ENCODE results near the gene LRCH4.
"Not testable (repeated sequence)": the region's sequence is repeated elsewhere in the genome, so short reads cannot be mapped to it uniquely, and the experiment has no call there.

LRCH4 gene

DNA sequence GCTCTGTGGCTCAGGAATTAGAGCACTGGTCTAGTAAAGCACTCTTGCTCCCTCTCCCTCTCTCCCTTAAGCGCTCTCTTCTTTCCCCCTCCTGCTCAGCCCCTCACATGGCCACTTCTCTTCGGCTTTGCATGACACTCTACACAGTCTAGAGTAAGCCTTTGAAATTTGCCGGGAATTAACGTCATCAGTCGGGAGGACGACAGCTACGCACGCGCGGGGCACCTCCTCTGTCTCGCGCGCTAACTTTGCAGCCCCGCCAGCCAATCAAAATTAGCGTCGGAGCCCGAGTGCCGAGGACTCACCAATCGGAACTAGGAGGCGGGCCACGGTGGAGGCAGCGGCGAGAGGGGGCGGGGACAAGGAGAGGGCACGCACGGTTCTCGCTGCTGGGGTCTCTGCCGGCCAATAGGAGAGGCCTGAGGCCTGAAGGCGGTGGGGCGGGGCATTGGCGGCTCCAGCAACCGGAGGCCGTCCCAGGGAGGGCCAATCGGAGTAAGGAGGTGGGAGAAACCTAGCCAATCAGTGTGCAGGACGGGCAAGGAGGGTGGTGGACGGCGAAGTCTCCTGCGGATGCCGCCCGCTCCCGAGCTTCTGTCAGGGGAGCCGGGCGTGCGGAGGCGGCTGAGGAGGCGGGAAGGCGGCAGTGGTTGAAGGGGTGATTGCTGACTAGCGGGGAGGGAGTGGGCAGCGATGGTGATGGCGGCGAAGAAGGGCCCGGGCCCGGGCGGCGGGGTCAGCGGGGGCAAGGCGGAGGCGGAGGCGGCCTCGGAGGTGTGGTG is 47.1 kb downstream of the LRCH4 start, which contains the start of gene AGFG2:
TSS of gene AGFG2 (plus strand) at position 550 of the 782 bp plus-strand sequence. CDS start at position 694, 144 bp downstream.
- Histone ChIP-seq H3K9me3 (ENCODE audit: control insufficient read depth in 5 of 5, low read length in 5 of 5) (no peaks in the 10 kb centered on the region), H3K36me3 (ENCODE audit: control insufficient read depth in 5 of 5, insufficient read depth in 5 of 5, low read length in 5 of 5) (no peaks in the 10 kb centered on the region), H3K27me3 (ENCODE audit: control insufficient read depth in 5 of 5, insufficient read depth in 4 of 5, low read length in 5 of 5) (no peaks in the 10 kb centered on the region), H3K4me1 (ENCODE audit: control insufficient read depth in 5 of 5, insufficient read depth in 5 of 5, low read length in 5 of 5) (peaks cover 3 to 20% (median 14%) of the 10 kb centered on the region in 5 donors), H3K27ac (ENCODE audit: low read depth, low read length) (peak within 1 kb of the TSS; percentile 70), H3K4me3 (ENCODE audit: low read depth in 1 of 5, low read length in 5 of 5) (peak within 1 kb of the TSS; percentile 70 to 85 (median 78)), H3K9ac (ENCODE audit: low read length in 5 of 5) (peak within 1 kb of the TSS; percentile 28 to 79 (median 62))

DNA sequence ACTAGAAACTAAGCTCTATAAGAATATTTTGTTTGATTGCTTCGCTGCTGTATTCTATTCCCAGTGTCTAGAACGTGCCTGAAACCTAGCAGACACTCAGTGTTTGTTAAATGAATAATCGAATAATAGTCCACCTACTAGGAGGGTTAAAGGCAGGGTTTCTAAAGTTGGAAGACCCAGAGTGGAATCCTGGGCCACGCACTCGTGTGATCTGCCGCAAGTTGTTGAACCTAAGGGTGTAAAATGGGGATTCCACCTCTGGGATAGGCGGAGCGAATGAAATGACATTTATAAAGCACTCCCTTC is 47.6 kb downstream of the LRCH4 start:
- H3K4me3 ChIP-seq (ENCODE audit: low read depth in 1 of 5, low read length in 5 of 5): peak overlapping the region; percentile 28 to 76 (median 66)
- peak overlapping the region in 3 of 5 donors; percentile 46 to 74 (median 62) for H3K9ac ChIP-seq (ENCODE audit: low read length in 5 of 5)
- H3K36me3 ChIP-seq (ENCODE audit: control insufficient read depth in 5 of 5, insufficient read depth in 5 of 5, low read length in 5 of 5): no peaks in the 10 kb centered on the region
- peak overlapping the region; percentile 70 for H3K27ac ChIP-seq (ENCODE audit: low read depth, low read length)
- H3K4me1 ChIP-seq (ENCODE audit: control insufficient read depth in 5 of 5, insufficient read depth in 5 of 5, low read length in 5 of 5): peaks cover 3 to 20% (median 14%) of the 10 kb centered on the region in 5 donors
- H3K27me3 ChIP-seq (ENCODE audit: control insufficient read depth in 5 of 5, insufficient read depth in 4 of 5, low read length in 5 of 5): peaks cover 0 to 2% (median 0%) of the 10 kb centered on the region in 5 donors
- no peaks in the 10 kb centered on the region for H3K9me3 ChIP-seq (ENCODE audit: control insufficient read depth in 5 of 5, low read length in 5 of 5)

DNA sequence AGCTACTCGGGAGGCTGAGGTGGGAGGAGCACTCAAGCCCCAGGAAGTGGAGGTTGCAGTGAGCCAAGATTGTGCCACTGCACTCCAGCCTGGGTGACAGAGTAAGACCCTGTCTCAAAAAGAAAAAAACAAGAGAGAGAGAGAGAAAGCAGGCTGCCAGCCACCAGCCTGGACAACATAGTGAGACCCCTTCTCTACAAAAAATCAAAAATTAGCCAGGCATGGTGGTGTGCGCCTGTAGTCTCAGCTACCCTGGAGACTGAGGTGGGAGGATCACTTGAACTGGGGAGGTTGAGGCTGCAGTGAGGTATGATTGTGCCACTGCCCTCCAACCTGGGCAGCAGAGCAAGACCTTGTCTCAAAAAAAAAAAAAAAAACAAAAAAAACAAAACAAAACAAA is 49.2 kb downstream of the LRCH4 start:
- H3K9me3 ChIP-seq (ENCODE audit: control insufficient read depth in 5 of 5, low read length in 5 of 5): not testable (repeated sequence)

DNA sequence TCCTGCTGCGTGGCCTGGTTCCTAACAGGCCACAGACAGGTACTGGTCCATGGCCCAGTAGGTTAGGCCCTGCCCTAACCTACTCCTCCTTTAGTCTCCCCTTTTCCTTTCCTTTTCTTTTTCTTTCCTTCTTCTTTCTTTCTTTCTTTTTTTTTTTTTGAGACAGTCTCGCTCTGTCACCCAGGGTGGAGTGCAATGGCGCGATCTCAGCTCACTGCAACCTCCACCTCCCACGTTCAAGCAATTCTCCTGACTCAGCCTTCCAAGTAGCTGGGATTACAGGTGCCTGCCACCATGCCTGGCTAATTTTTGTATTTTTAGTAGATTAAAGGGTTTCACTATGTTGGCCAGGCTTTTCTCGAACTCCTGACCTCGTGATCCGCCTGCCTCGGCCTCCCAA is 49.9 kb downstream of the LRCH4 start:
- H3K27ac ChIP-seq (ENCODE audit: low read depth, low read length); H3K36me3 ChIP-seq (ENCODE audit: control insufficient read depth in 5 of 5, insufficient read depth in 5 of 5, low read length in 5 of 5); H3K27me3 ChIP-seq (ENCODE audit: control insufficient read depth in 5 of 5, insufficient read depth in 4 of 5, low read length in 5 of 5); H3K4me3 ChIP-seq (ENCODE audit: low read depth in 1 of 5, low read length in 5 of 5); H3K9me3 ChIP-seq (ENCODE audit: control insufficient read depth in 5 of 5, low read length in 5 of 5); H3K9ac ChIP-seq (ENCODE audit: low read length in 5 of 5): not testable (repeated sequence)
- peaks cover 3 to 20% (median 14%) of the 10 kb centered on the region in 5 donors for H3K4me1 ChIP-seq (ENCODE audit: control insufficient read depth in 5 of 5, insufficient read depth in 5 of 5, low read length in 5 of 5)

More for the DNA sequence above, 49.2 kb downstream of the LRCH4 start:
- H3K27ac ChIP-seq (ENCODE audit: low read depth, low read length); H3K9ac ChIP-seq (ENCODE audit: low read length in 5 of 5); H3K36me3 ChIP-seq (ENCODE audit: control insufficient read depth in 5 of 5, insufficient read depth in 5 of 5, low read length in 5 of 5); H3K4me3 ChIP-seq (ENCODE audit: low read depth in 1 of 5, low read length in 5 of 5); H3K27me3 ChIP-seq (ENCODE audit: control insufficient read depth in 5 of 5, insufficient read depth in 4 of 5, low read length in 5 of 5): not testable (repeated sequence)
- H3K4me1 ChIP-seq (ENCODE audit: control insufficient read depth in 5 of 5, insufficient read depth in 5 of 5, low read length in 5 of 5): peaks cover 3 to 20% (median 14%) of the 10 kb centered on the region in 5 donors

DNA sequence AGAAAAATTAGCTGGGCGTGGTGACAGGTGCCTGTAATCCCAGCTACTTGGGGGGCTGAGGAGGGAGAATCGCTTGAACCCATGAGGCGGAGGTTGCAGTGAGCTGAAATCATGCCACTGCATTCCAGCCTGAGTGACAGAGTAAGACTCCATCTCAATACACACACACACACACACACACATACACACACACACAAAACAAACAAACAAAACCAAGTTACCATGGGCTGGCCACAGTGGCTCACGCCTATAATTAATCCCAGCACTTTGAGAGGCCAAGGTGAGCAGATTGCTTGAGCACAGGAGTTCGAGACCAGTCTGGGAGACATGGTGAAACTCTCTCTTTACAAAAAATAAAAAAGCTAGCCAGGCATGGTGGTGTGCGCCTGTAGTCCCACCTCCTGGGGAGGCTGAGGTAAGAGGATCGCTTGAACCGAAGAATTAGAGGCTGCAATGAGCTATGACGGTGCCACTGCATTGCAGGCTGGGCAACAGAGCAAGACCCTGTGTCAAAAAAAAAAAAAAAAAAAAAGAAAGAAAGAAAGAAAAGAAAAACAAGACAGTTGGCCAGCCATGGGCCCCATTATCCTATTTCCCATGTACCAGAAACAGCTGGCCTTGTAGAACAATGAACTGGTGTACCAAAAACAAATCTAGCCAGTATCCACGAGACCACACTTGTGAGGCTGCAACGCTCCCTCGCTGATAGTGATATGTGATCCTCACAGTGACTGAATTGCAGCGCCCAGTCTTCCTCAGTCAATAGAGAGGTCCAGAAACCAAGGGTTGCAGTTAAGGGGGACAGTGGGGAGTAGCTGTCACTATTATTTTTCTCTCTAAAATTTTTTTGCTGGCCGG is 53.5 kb downstream of the LRCH4 start:
- Histone ChIP-seq H3K9ac (ENCODE audit: low read length in 5 of 5) (no peak overlapping the region), H3K4me1 (ENCODE audit: control insufficient read depth in 5 of 5, insufficient read depth in 5 of 5, low read length in 5 of 5) (no peaks in the 10 kb centered on the region), H3K27ac (ENCODE audit: low read depth, low read length) (no peak overlapping the region), H3K27me3 (ENCODE audit: control insufficient read depth in 5 of 5, insufficient read depth in 4 of 5, low read length in 5 of 5) (peaks cover 0 to 2% (median 0%) of the 10 kb centered on the region in 5 donors), H3K4me3 (ENCODE audit: low read depth in 1 of 5, low read length in 5 of 5) (no peak overlapping the region), H3K9me3 (ENCODE audit: control insufficient read depth in 5 of 5, low read length in 5 of 5) (no peaks in the 10 kb centered on the region), H3K36me3 (ENCODE audit: control insufficient read depth in 5 of 5, insufficient read depth in 5 of 5, low read length in 5 of 5) (no peaks in the 10 kb centered on the region)

DNA sequence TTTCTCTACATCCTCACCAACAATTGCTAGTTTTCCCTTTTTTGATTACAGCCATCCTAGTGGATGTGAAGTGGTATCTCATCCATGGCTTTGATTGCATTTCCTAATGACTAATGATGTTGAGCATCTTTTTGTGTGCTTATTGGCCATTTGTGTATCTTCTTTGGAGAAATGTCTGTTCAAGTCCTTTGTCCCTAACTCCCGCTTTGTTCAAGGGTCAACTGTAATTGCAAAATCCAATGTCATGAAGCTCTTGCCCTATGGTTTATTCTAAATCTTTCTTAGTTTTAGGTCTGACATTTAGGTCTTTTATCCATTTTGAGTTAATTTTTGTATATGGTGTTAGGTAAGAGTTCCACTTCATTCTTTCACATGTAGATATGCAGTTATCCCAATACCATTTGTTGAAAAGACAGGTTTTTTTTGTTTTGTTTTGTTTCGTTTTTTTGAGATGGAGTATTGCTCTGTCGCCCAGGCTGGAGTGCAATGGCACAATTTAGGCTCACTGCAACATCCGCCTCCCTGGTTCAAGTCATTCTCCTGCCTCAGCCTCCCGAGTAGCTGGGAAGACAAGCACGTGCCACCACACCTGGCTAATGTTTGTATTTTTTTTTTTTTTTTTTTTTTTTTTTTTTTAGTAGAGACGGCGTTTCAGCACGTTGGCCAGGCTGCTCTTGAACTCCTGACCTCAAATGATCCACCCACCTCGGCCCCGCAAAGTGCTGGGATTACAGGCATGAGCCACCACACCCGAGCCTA is 57.6 kb downstream of the LRCH4 start:
- H3K27me3 ChIP-seq (ENCODE audit: control insufficient read depth in 5 of 5, insufficient read depth in 4 of 5, low read length in 5 of 5); H3K4me1 ChIP-seq (ENCODE audit: control insufficient read depth in 5 of 5, insufficient read depth in 5 of 5, low read length in 5 of 5); H3K9me3 ChIP-seq (ENCODE audit: control insufficient read depth in 5 of 5, low read length in 5 of 5); H3K9ac ChIP-seq (ENCODE audit: low read length in 5 of 5); H3K4me3 ChIP-seq (ENCODE audit: low read depth in 1 of 5, low read length in 5 of 5); H3K27ac ChIP-seq (ENCODE audit: low read depth, low read length); H3K36me3 ChIP-seq (ENCODE audit: control insufficient read depth in 5 of 5, insufficient read depth in 5 of 5, low read length in 5 of 5): not testable (repeated sequence)

All from subcutaneous abdominal adipose tissue (tissue), 5 donors.